GM10847 (cell line): Measurements from ENCODE around the gene U2AF2.

ENCODE experiments used
- POLR2A ChIP-seq: IDR thresholded peaks from 2 replicates; pipeline ENCODE4 v1.6.1; 2011; ENCODE audit not compliant: insufficient read length; ENCODE audit errors: extremely low read depth

Gene U2AF2

GRCh38 chr19:55671054-55671378 lies 16.2 kb downstream of the U2AF2 start:
- TF ChIP-seq POLR2A, result no peak

GRCh38 chr19:55672418-55672817 lies 17.6 kb downstream of the U2AF2 start:
- no peak for TF ChIP-seq POLR2A

- TF ChIP-seq POLR2A, result no peak
Observed at GRCh38 chr19:55673465-55673864, 18.6 kb downstream of the U2AF2 start.

GRCh38 chr19:55673889-55674288 lies 19.1 kb downstream of the U2AF2 start:
- no peak for TF ChIP-seq POLR2A

GRCh38 chr19:55674459-55674840 lies 19.6 kb downstream of the U2AF2 start:
- TF ChIP-seq POLR2A, result no peak

GRCh38 chr19:55674841-55675660 lies 20.2 kb downstream of the U2AF2 start, which contains the start of gene EPN1:
EPN1 (plus strand) TSS chr19:55675226; CDS start chr19:55678628, 3,402 bp downstream.
- TF ChIP-seq POLR2A, result peak; percentile 23

- no peak for TF ChIP-seq POLR2A
Observed at GRCh38 chr19:55675661-55676354, 21.0 kb downstream of the U2AF2 start.

- TF ChIP-seq POLR2A, result no peak
Observed at GRCh38 chr19:55676383-55676782, 21.5 kb downstream of the U2AF2 start.

GRCh38 chr19:55676889-55677505 lies 22.2 kb downstream of the U2AF2 start:
- TF ChIP-seq POLR2A, result no peak

GRCh38 chr19:55677572-55678028 lies 22.8 kb downstream of the U2AF2 start:
- TF ChIP-seq POLR2A, result no peak

GRCh38 chr19:55678121-55678671 lies 23.4 kb downstream of the U2AF2 start:
- peak; percentile 22 for TF ChIP-seq POLR2A

GRCh38 chr19:55679343-55680257 lies 24.8 kb downstream of the U2AF2 start:
- TF ChIP-seq POLR2A, result no peak

- TF ChIP-seq POLR2A, result no peak
Observed at GRCh38 chr19:55680339-55681130, 25.7 kb downstream of the U2AF2 start.

- no peak for TF ChIP-seq POLR2A
Observed at GRCh38 chr19:55681131-55682092, 26.6 kb downstream of the U2AF2 start.
